AG04450 (cell line): ENCODE data around the gene DLL4. TPM values are rescaled to one million over a fixed set of nuclear protein-coding genes. Genes with fewer than 3 reads are reported as not detected.

Source experiments
- CTCF ChIA-PET: fragments of 300-600, 350-600 bp; formaldehyde crosslinking; extraction: SDS; loops from one replicate; lab custom pipeline; 2022; ENCODE audit warnings: antibody characterized with exemption, inconsistent platforms; lab: Charles Lee
- POLR2A ChIA-PET: fragments of 350-600 bp; formaldehyde crosslinking; extraction: SDS; loops from one replicate; lab custom pipeline; 2021; ENCODE audit warnings: antibody characterized with exemption, inconsistent platforms; lab: Yijun Ruan, JAX
- DNase-seq: peaks from one replicate; pipeline ENCODE4 v3.0.0-alpha.2; 2011; ENCODE audit warnings: low read depth, low spot score
- H3K27ac ChIP-seq: one replicate; pipeline ENCODE4 v1.5.1; 2012; ENCODE audit warnings: low read depth, low read length, control low read depth
- H3K27me3 ChIP-seq: one replicate; pipeline ENCODE4 v1.6.0; 2012; ENCODE audit warnings: low read length; ENCODE audit not compliant: control insufficient read depth, insufficient read depth
- H3K4me3 ChIP-seq: 2 replicates; pipeline ENCODE4 v1.5.1; 2011; ENCODE audit warnings: mild to moderate bottlenecking, low read depth, low read length, control low read depth
- H3K9me3 ChIP-seq: 2 replicates; pipeline ENCODE4 v1.5.1; 2012; ENCODE audit warnings: low read length; ENCODE audit not compliant: control insufficient read depth, insufficient read depth
- CTCF ChIP-seq: IDR thresholded peaks from 2 replicates; pipeline ENCODE4 v1.5.1; 2011; ENCODE audit warnings: low read depth, low read length, control low read depth, inconsistent platforms
- polyA plus RNA-seq: library from polyadenylated mRNA; depleted of rRNA; stranded (reverse); fragments of >200 nt; gene quantifications from 2 replicates; pipeline ENCODE4 v1.2.3, GENCODE V29; 2011

DLL4 gene
- polyA plus RNA-seq, 1 experiment = 1.5 TPM

GRCh38 chr15:40948706-40949473, 19.8 kb downstream of the DLL4 start:
- TF ChIP-seq CTCF = no peak
- H3K4me3 ChIP-seq = no peak overlapping the region
- POLR2A ChIA-PET = no interaction called here
- no peaks in the 10 kb centered on the region for H3K27me3 ChIP-seq
- no peak overlapping the region for H3K27ac ChIP-seq
- no peaks in the 10 kb centered on the region; the same call in 1 of the 2 replicates for H3K9me3 ChIP-seq
- DNase-seq = no peak
- CTCF ChIA-PET = interaction anchor here (1.9 kb wide), 1 partner anchor 18 kb away, joined by 5 read pairs; no protein-coding TSS in a partner anchor

GRCh38 chr15:40949756-40950207, 20.6 kb downstream of the DLL4 start:
- CTCF ChIA-PET = no interaction called here
- Histone ChIP-seq H3K9me3 (no peaks in the 10 kb centered on the region; the same call in 1 of the 2 replicates), H3K27me3 (no peaks in the 10 kb centered on the region), H3K27ac (no peak overlapping the region), H3K4me3 (no peak overlapping the region)
- no peak for DNase-seq
- no peak for TF ChIP-seq CTCF
- POLR2A ChIA-PET = no interaction called here

- Histone ChIP-seq H3K27me3 (no peaks in the 10 kb centered on the region), H3K9me3 (no peaks in the 10 kb centered on the region; the same call in 1 of the 2 replicates), H3K4me3 (no peak overlapping the region), H3K27ac (no peak overlapping the region)
- no peak for TF ChIP-seq CTCF
- DNase-seq = no peak
- POLR2A ChIA-PET = interaction anchor here (1.2 to 2.8 kb wide), 2 partner anchors 22 to 23 kb away, joined by 3 to 14 read pairs; partner anchors contain the start of gene DLL4
- CTCF ChIA-PET = interaction anchor here (2.6 kb wide), 1 partner anchor 10 kb away, joined by 22 read pairs; no protein-coding TSS in a partner anchor
These were observed 22.6 kb downstream of the DLL4 start for GRCh38 chr15:40951764-40952163.

- POLR2A ChIA-PET = interaction anchor here (0.6 to 2.8 kb wide), 13 partner anchors 10 to 785 kb away, joined by 3 to 29 read pairs (median 4); partner anchors contain the start of genes DLL4 and INO80
These were observed 23.3 kb downstream of the DLL4 start for GRCh38 chr15:40952301-40952900.

More at GRCh38 chr15:40952301-40952900, 23.3 kb downstream of the DLL4 start:
- H3K27me3 ChIP-seq = no peaks in the 10 kb centered on the region
- TF ChIP-seq CTCF = no peak
- peak overlapping the region; percentile 95 for H3K4me3 ChIP-seq
- H3K27ac ChIP-seq = peak overlapping the region; percentile 96
- CTCF ChIA-PET = interaction anchor here (2.6 kb wide), 1 partner anchor 10 kb away, joined by 22 read pairs; no protein-coding TSS in a partner anchor
- H3K9me3 ChIP-seq = no peaks in the 10 kb centered on the region; the same call in 1 of the 2 replicates
- no peak for DNase-seq
